Spleen (tissue), 7 donors: ENCODE results near the gene DCPS.

Experiments
- POLR2A ChIP-seq, 3 donors: fragments of 450-650 bp; IDR thresholded peaks; one replicate each; pipeline ENCODE4 v1.5.1; 2017; ENCODE audit warnings: antibody characterized with exemption in 3 of 3, mild to moderate bottlenecking in 1 of 3
- POLR2AphosphoS5 ChIP-seq, 3 donors: sonication (generic); formaldehyde crosslinking; IDR thresholded peaks; one replicate each; pipeline ENCODE4 v1.5.1; 2017; ENCODE audit warnings: antibody characterized with exemption in 3 of 3
- TF ChIP-seq, protein P1 (sequence below), 11 experiments: fragments of 200-600 bp in 7 of 11; fragments of 450-650 bp in 4 of 11; sonication (generic) in 4 of 11; IDR thresholded peaks in 8 of 11; conservative IDR thresholded peaks in 3 of 11; 1 replicate in 7 of 11; 2 replicates in 4 of 11; pipeline versions ENCODE4 v1.4.0 to v1.8.0; 2016 to 2021; ENCODE audit warnings: antibody characterized with exemption in 11 of 11, inconsistent platforms in 4 of 11, mild to moderate bottlenecking in 1 of 11
- donor health status: DM: no; HTN: no; CAD: no; lungs with moderate emphysema.
- donor health status: DM: no; HTN: no; CAD: no.
- donor health status: DM: no; HTN: no; CAD: no.

DNA sequence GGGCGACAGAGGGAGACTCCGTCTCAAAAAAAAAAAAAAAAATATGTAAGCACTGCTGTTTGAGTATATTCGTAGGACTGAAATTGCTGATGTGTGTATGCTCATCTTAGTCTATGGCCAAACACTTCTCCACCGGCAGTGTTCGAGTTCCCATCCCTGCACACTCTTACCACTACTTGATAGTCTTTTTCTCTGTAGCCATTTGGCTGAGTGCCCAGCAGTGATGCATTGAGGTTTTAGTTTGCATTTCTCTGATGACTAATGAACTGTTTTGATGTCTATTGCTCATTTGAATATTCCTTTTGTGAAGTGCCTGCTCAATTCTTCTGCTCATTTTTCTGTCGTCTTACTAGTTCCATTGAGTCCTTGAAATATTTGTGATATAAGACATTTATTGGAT, 19.0 kb upstream of the DCPS start:
- TF ChIP-seq, protein P1, sequence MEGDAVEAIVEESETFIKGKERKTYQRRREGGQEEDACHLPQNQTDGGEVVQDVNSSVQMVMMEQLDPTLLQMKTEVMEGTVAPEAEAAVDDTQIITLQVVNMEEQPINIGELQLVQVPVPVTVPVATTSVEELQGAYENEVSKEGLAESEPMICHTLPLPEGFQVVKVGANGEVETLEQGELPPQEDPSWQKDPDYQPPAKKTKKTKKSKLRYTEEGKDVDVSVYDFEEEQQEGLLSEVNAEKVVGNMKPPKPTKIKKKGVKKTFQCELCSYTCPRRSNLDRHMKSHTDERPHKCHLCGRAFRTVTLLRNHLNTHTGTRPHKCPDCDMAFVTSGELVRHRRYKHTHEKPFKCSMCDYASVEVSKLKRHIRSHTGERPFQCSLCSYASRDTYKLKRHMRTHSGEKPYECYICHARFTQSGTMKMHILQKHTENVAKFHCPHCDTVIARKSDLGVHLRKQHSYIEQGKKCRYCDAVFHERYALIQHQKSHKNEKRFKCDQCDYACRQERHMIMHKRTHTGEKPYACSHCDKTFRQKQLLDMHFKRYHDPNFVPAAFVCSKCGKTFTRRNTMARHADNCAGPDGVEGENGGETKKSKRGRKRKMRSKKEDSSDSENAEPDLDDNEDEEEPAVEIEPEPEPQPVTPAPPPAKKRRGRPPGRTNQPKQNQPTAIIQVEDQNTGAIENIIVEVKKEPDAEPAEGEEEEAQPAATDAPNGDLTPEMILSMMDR (IDR thresholded peaks at IDR 0.05 in 8 of 11, conservative IDR thresholded peaks at IDR 0.05 in 3 of 11), result no peak
- no peak for TF ChIP-seq POLR2A (IDR thresholded peaks at IDR 0.05)
- no peak for TF ChIP-seq POLR2AphosphoS5 (IDR thresholded peaks at IDR 0.05)
